OCI-LY7 (cell line): ENCODE measurements around the gene BMI1. TPM values are rescaled to one million over a fixed set of nuclear protein-coding genes. Genes with fewer than 3 reads are reported as not detected.
A peak's percentile ranks its signal among the peaks of the same experiment; 100 is the strongest.

Experiments used
- BruUV-seq: library from RNA; stranded (reverse); fragments of 400-500 nt; replicated peaks from 2 replicates; lab custom pipeline; 2021; lab: Mats Ljungman, UMichigan
- CTCF ChIA-PET: fragments of 300-600 bp; sonication (Branson Sonifier 250); formaldehyde crosslinking; loops from one replicate; lab custom pipeline; 2022; ENCODE audit warnings: antibody characterized with exemption; ENCODE audit not compliant: unreplicated experiment; lab: Charles Lee
- POLR2A ChIA-PET: fragments of 300-600 bp; sonication (Branson Sonifier 250); formaldehyde crosslinking; loops from one replicate; lab custom pipeline; 2022; ENCODE audit warnings: antibody characterized with exemption; lab: Charles Lee
- DNase-seq: peaks from one replicate; pipeline ENCODE4 v3.0.0-alpha.2; 2015; ENCODE audit warnings: low spot score
- H2AFZ ChIP-seq: fragments of 200-600 bp; sonication (generic), shearing (Covaris generic); 2 replicates; pipeline ENCODE4 v1.6.1; 2014; ENCODE audit warnings: mild to moderate bottlenecking, antibody characterized with exemption, low read length, moderate library complexity
- H3K27ac ChIP-seq: fragments of 200-600 bp; sonication (generic); 2 replicates; pipeline ENCODE4 v1.5.1; 2014; ENCODE audit warnings: mixed run types, low read depth, mild to moderate bottlenecking, moderate library complexity, low read length, inconsistent platforms; ENCODE audit not compliant: poor library complexity, severe bottlenecking
- H3K36me3 ChIP-seq: fragments of 200-600 bp; sonication (generic); 2 replicates; pipeline ENCODE4 v1.6.1; 2014; ENCODE audit warnings: mild to moderate bottlenecking, antibody characterized with exemption, low read length, moderate library complexity, mixed read lengths; ENCODE audit not compliant: insufficient read depth
- H3K4me1 ChIP-seq: fragments of 200-600 bp; sonication (generic); 2 replicates; pipeline ENCODE4 v1.5.1; 2014; ENCODE audit warnings: mild to moderate bottlenecking, low read length; ENCODE audit not compliant: insufficient read depth, poor library complexity, severe bottlenecking
- H3K4me2 ChIP-seq: fragments of 200-600 bp; sonication (generic); 2 replicates; pipeline ENCODE4 v1.6.1; 2014; ENCODE audit warnings: mild to moderate bottlenecking, low read length
- H3K4me3 ChIP-seq: fragments of 200-600 bp; sonication (generic); 2 replicates; pipeline ENCODE4 v1.5.1; 2014; ENCODE audit warnings: mild to moderate bottlenecking, low read depth, low read length; ENCODE audit not compliant: poor library complexity, severe bottlenecking
- H3K79me2 ChIP-seq: fragments of 200-600 bp; sonication (generic); 2 replicates; pipeline ENCODE4 v1.6.1; 2016; ENCODE audit warnings: low read depth, mild to moderate bottlenecking, low read length, moderate library complexity, mixed read lengths; ENCODE audit not compliant: insufficient read depth
- H3K9me2 ChIP-seq: fragments of 200-600 bp; sonication (generic); 2 replicates; pipeline ENCODE4 v1.6.1; 2016; ENCODE audit warnings: mild to moderate bottlenecking, low read length, mixed read lengths; ENCODE audit not compliant: insufficient read depth
- H3K9me3 ChIP-seq: fragments of 200-600 bp; sonication (generic); 2 replicates; pipeline ENCODE4 v1.6.1; 2014; ENCODE audit warnings: mild to moderate bottlenecking, mixed run types, low read length, mixed read lengths
- H4K20me1 ChIP-seq: fragments of 200-600 bp; sonication (generic); 2 replicates; pipeline ENCODE4 v1.6.1; 2014; ENCODE audit warnings: mild to moderate bottlenecking, antibody characterized with exemption, low read length, moderate library complexity, mixed read lengths; ENCODE audit not compliant: insufficient read depth
- CTCF ChIP-seq: fragments of 200-600 bp; sonication (generic); conservative IDR thresholded peaks from 2 replicates; pipeline ENCODE4 v1.5.1; 2014; ENCODE audit warnings: mild to moderate bottlenecking, antibody characterized with exemption, low read length, moderate library complexity, mixed read lengths
- EZH2phosphoT487 ChIP-seq: fragments of 200-600 bp; sonication (generic); IDR thresholded peaks from 2 replicates; pipeline ENCODE4 v1.6.1; 2018; ENCODE audit warnings: low read depth, borderline replicate concordance, mild to moderate bottlenecking, mixed run types, antibody characterized with exemption, low read length, moderate library complexity, mixed read lengths
- intact Hi-C: fragments of 100-400 bp; cut with micrococcal nuclease; formaldehyde crosslinking; loops from one replicate; pipeline ENCODE4 v1.10.0; 2022; ENCODE audit not compliant: unreplicated experiment
- total RNA-seq, 2 experiments: library from RNA; depleted of rRNA in 1 of 2; stranded (reverse); fragments of >200 nt in 1 of 2; shearing (Covaris generic) in 1 of 2; gene quantifications; 2 replicates each; pipeline ENCODE4 v1.2.3, GENCODE V29; 2014 to 2022

The BMI1 gene
- total RNA-seq, 2 experiments from 2014 or later: 7.4 to 17.8 TPM

- BruUV-seq: no TSS peak
- POLR2A ChIA-PET: interaction anchor here (0.6 to 2.8 kb wide), 11 partner anchors 8 to 111 kb away, joined by 3 to 10 read pairs (median 4); partner anchors contain the start of gene COMMD3
- H3K4me1 ChIP-seq: peaks cover 10% of the 10 kb centered on the region
These were observed 18.9 kb downstream of the BMI1 start for GRCh38 chr10:22339761-22340328.

GRCh38 chr10:22340329-22341189, 19.7 kb downstream of the BMI1 start:
- peak overlapping the region; percentile 76 for H2AFZ ChIP-seq
- no TSS peak for BruUV-seq
- H3K4me3 ChIP-seq: peak overlapping the region; percentile 76
- CTCF ChIA-PET: interaction anchor here (0.9 kb wide), 1 partner anchor 18 kb away, joined by 4 read pairs; no protein-coding TSS in a partner anchor
- H3K4me2 ChIP-seq: peak overlapping the region; percentile 82
- peaks cover 10% of the 10 kb centered on the region for H3K4me1 ChIP-seq
- H3K79me2 ChIP-seq: no peaks in the 10 kb centered on the region
- intact Hi-C loops: loop anchor here (2.0 kb wide), 2 partner anchors 24 to 38 kb away; partner anchors contain the start of gene COMMD3
- peak; percentile 76 for DNase-seq
- no peaks in the 10 kb centered on the region for H3K9me3 ChIP-seq
- H3K36me3 ChIP-seq: no peaks in the 10 kb centered on the region
- POLR2A ChIA-PET: interaction anchor here (0.6 to 2.8 kb wide), 9 partner anchors 9 to 112 kb away, joined by 3 to 10 read pairs (median 4); partner anchors contain the start of gene COMMD3
- H3K27ac ChIP-seq: no peak overlapping the region
- no peaks in the 10 kb centered on the region for H4K20me1 ChIP-seq
- no peak for TF ChIP-seq CTCF
- no peak for TF ChIP-seq EZH2phosphoT487
- no peaks in the 10 kb centered on the region for H3K9me2 ChIP-seq

More at GRCh38 chr10:22339761-22340328, 18.9 kb downstream of the BMI1 start:
- H3K4me3 ChIP-seq: peak overlapping the region; percentile 76
- H3K79me2 ChIP-seq: no peaks in the 10 kb centered on the region
- peak overlapping the region; percentile 76 for H2AFZ ChIP-seq
- CTCF ChIA-PET: interaction anchor here (0.9 kb wide), 1 partner anchor 17 kb away, joined by 4 read pairs; no protein-coding TSS in a partner anchor
- H3K9me2 ChIP-seq: no peaks in the 10 kb centered on the region
- no peak overlapping the region for H3K27ac ChIP-seq
- intact Hi-C loops: loop anchor here (2.0 kb wide), 2 partner anchors 23 to 39 kb away; partner anchors contain the start of gene COMMD3
- no peak for TF ChIP-seq CTCF
- TF ChIP-seq EZH2phosphoT487: no peak
- no peaks in the 10 kb centered on the region for H3K36me3 ChIP-seq
- H3K9me3 ChIP-seq: no peaks in the 10 kb centered on the region
- no peak for DNase-seq
- H3K4me2 ChIP-seq: peak overlapping the region; percentile 82
- no peaks in the 10 kb centered on the region for H4K20me1 ChIP-seq
